ENCODE data around the gene MIER2.
"Not testable (repeated sequence)": the region's sequence is repeated elsewhere in the genome, so short reads cannot be mapped to it uniquely, and the experiment has no call there.

The MIER2 gene

DNA sequence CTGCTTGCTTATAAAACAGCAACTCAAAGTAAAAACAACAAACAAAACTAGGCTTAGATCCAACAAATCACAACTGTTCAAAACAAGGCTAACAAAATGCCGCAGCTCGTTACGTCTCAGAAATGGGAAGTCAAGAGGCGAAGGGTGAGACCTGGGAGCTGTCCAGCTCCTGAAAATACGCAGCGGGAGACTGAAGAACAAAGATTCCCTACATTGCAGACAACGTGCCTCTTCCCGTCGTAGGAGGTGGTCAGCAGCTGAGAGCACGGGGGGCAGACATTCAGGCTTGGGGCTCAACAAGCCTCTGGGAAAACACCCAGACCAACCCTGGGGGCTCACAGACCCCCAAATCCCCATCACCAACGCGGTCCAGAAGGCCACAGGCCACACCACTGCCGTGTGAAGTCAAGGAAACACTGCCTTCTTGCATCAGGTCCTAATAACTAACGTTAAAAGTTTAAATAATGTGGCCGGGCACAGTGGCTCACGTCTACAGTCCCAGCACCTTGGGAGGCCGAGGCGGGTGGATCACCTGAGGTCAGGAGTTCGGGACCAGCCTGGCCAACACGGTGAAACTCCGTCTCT lies 66.9 kb downstream of the MIER2 start:
- no peak for TF ChIP-seq CTCF (IDR thresholded peaks at IDR 0.05; ENCODE audit: low read depth, low read length)

DNA sequence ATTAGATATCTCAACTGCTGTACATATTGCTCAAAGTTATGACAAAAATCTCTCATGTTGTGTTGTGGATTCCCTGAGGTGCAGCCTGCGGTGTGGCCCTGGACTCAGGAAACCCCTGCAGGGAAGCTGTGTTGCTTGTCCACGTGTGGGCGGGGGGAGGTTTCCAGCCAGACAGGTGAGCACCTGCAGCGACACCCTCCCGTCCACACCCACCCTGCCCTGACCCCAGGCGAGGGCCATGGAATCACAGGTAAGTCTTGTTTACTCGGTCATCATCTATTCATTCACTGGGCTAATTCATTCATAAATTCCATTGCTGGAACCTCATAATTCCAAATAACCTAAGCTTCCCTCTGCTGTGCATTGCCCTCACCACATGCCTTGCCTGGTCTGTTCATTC lies 67.5 kb downstream of the MIER2 start:
- no peak for TF ChIP-seq CTCF (IDR thresholded peaks at IDR 0.05; ENCODE audit: low read depth, low read length)

More for the DNA sequence above, 66.9 kb downstream of the MIER2 start:
- H3K4me3 ChIP-seq (replicated peaks in 1 of 2; ENCODE audit: low read depth in 2 of 2, low read length in 2 of 2), result no peak overlapping the region
- peak; percentile 49 to 50 for DNase-seq (ENCODE audit: low read depth in 2 of 2)

GRCh38 chr19:275958-276646 lies 68.5 kb downstream of the MIER2 start:
- no peak for DNase-seq (ENCODE audit: low read depth in 2 of 2)
- H3K4me3 ChIP-seq (replicated peaks in 1 of 2; ENCODE audit: low read depth in 2 of 2, low read length in 2 of 2), result no peak overlapping the region
- TF ChIP-seq CTCF (IDR thresholded peaks at IDR 0.05; ENCODE audit: low read depth, low read length), result no peak

More for the DNA sequence above, 67.5 kb downstream of the MIER2 start:
- no peak for DNase-seq (ENCODE audit: low read depth in 2 of 2)
- H3K4me3 ChIP-seq (replicated peaks in 1 of 2; ENCODE audit: low read depth in 2 of 2, low read length in 2 of 2), result no peak overlapping the region

DNA sequence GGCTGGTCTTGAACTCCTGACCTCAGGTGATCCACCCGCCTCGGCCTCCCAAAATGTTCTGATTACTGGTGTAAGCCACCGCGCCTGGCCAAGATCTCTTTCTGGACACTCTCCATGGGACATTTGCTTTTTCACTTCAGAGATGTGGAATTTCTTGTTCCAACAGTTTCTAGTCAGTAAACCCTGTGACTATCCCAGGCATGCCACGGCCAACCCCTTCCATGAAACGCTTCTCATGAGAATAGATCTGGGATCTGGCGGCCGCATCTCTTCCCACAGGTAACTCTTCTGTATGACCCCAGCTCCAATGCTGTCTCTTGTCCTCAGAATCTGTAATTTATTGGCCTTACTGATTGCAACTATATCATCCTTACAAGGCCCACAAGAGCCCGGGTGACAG lies 69.6 kb downstream of the MIER2 start:
- TF ChIP-seq CTCF (IDR thresholded peaks at IDR 0.05; ENCODE audit: low read depth, low read length), result no peak
- H3K4me3 ChIP-seq (replicated peaks in 1 of 2; ENCODE audit: low read depth in 2 of 2, low read length in 2 of 2), result no peak overlapping the region
- DNase-seq (ENCODE audit: low read depth in 2 of 2), result no peak

DNA sequence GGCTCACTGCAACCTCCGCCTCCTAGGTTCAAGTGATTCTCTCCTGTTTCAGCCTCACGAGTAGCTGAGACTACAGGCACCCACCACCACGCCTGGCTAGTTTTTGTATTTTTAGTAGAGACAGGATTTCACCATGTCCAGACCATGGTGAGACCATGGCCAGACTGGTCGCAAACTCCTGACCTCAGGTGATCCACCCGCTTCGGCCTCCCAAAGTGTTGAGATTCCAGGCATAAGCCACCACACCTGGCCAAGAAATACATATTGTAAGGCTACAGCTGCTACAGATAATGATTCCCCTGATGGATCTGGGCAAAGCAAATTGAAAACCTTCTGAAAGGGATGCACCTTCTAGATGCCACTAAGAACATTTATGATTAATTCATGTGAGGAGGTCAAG lies 71.2 kb downstream of the MIER2 start:
- DNase-seq (ENCODE audit: low read depth in 2 of 2), result no peak
- no peak overlapping the region for H3K4me3 ChIP-seq (replicated peaks in 1 of 2; ENCODE audit: low read depth in 2 of 2, low read length in 2 of 2)
- TF ChIP-seq CTCF (IDR thresholded peaks at IDR 0.05; ENCODE audit: low read depth, low read length), result no peak

DNA sequence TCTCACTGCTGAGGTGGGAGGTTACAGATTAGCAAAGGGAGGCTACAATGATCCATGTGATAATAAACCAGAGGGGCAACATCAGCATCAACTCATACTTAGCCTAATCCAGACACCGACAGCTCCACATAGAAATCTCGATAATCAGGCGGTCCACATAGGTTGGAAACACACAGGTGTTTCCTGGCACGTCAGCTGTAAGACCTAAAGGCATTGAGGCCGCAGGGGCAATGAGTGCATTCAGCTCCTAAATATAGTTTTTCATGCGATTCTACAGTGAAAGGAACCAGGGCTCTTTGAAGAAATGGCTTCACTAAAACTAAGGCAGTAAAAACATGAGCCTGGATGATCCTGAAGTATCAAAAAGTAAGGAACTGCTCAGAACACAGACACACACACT lies 72.7 kb downstream of the MIER2 start:
- TF ChIP-seq CTCF (IDR thresholded peaks at IDR 0.05; ENCODE audit: low read depth, low read length), result no peak
- no peak overlapping the region for H3K4me3 ChIP-seq (replicated peaks in 1 of 2; ENCODE audit: low read depth in 2 of 2, low read length in 2 of 2)
- no peak for DNase-seq (ENCODE audit: low read depth in 2 of 2)

DNA sequence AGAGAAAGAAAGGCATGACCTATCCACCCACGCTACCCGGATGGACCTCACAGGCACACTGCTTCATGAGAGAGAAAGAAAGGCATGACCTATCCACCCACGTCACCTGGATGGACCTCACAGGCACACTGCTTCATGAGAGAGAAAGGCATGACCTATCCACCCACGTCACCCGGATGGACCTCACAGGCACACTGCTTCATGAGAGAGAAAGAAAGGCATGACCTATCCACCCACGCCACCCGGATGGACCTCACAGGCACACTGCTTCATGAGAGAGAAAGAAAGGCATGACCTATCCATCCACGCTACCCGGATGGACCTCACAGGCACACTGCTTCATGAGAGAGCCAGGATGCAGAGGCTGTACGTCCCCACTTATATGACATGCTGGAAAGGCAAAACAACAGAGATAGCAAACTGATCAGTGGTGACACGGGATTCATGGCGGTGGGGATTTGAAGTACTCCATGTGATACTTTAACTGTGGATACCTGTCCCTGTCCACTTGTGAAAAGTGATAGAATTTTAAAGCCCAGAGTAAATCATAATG lies 73.8 kb downstream of the MIER2 start:
- not testable (repeated sequence) for H3K4me3 ChIP-seq (replicated peaks in 1 of 2; ENCODE audit: low read depth in 2 of 2, low read length in 2 of 2); DNase-seq (ENCODE audit: low read depth in 2 of 2)

Data from cardiac fibroblast (primary cell).